ENCODE data around the gene ATP11A. TPM values are rescaled to one million over a fixed set of nuclear protein-coding genes. Genes with fewer than 3 reads are reported as not detected.

The ATP11A gene
- total RNA-seq, 1 experiment from 2014 or later: 3.2 TPM

DNA sequence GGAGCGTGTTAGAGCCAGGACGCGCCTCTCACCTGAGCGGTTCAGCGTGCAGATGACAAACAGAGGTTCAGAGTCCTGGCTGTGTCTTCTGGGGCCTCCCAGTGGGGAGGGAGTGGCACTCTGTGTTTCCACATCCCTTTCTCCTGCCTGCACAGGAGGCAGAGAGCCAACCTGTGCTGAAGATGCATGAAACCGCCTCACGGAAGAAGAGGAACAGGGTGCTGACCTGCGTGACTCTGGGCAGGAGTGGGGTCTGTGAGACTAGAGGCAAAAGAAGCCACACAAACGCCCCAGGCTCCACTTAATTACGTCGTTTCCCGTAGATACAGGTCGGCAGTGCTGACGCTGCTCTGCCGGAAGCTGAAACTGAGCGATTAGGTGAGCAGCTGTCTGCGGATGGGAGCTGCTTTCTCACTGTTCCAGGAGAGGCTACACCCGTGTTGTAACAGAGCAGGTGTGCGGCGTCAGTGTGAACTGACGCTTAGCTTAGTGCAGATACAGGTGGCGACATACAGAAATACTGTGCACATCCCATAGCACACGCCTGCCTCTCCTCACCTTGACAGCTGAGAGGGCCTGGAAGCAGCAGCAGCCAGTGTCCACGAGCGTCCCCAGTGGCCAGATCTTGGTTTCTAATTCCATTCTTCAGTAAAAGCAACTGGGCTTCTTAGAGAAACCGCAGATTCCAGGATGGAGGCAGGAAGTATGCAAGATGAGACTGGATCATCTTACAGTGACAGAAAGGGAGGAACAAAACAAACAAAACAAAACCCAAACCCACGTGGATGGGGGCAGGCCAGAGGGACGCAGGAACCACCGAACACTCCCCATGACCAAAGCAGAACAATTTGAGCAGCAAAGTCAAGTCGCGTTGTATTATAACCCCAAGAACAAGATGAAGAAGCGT lies 241.4 kb downstream of the ATP11A start:
- DNase-seq (ENCODE audit: low spot score): peak; percentile 77

- no peak for DNase-seq (ENCODE audit: low spot score)
Measured at GRCh38 chr13:112932971-112933370, 243.1 kb downstream of the ATP11A start.

- no peak for DNase-seq (ENCODE audit: low spot score)
Measured at GRCh38 chr13:112933649-112934048, 243.8 kb downstream of the ATP11A start.

- no peak for DNase-seq (ENCODE audit: low spot score)
Measured at GRCh38 chr13:112934078-112934477, 244.2 kb downstream of the ATP11A start.

Other genes starting within 250 kb of the ATP11A start
- gene TUBGCP3, start 101.9 kb upstream of the ATP11A start, total RNA-seq (2014; rRNA removed; shearing (Covaris generic)): 7.7 and 8.2 TPM in 2 replicates

All from H4 (cell line).